ENCODE data around the gene FYN.
A peak's percentile ranks its signal among the peaks of the same experiment; 100 is the strongest.
"Not testable (repeated sequence)": the region's sequence is repeated elsewhere in the genome, so short reads cannot be mapped to it uniquely, and the experiment has no call there.

FYN gene

GRCh38 chr6:111873178-111874024 lies at the start of gene FYN:
TSS of gene FYN (minus strand) at chr6:111873452. CDS start at chr6:111720051, 153,401 bp downstream.
- DNase-seq (ENCODE audit: low read depth), result peak; percentile 99

DNA sequence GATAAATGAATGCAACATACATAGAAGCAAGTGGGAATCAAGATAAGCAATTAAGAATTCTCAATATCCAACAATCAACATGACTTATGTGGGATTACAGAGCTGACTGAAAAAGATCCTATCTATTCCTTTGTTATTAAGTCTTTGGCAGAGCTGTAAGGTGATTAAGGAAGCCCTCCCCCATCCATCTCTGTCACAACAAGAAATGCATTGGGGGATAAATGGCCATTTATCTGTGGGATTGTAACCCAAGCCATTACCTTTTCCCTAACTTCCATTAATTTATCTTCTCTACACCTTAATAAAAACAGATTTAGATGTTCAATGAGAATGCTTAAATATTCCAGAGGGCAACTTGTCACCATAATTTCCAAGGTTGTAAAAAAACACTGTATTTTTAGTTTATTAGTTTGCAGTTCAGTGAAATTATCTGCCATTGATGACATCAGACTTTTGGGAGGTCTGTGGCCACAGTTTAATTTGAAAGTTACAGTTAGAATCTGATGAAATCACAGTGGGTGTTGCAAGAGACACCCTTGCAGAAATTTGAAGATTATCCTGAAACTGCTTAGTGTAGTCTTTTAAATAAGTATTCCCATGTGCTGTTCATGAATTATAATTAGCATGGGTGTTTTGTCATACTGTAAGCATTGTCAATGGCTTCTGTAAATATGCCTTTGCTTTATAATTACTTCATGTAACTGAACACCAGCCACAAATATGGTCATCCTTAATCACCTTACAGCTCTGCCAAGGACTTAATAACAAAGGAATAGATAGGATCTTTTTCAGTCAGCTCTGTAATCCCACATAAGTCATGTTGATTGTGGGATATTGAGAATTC lies 49.4 kb upstream of the FYN start:
- DNase-seq (ENCODE audit: low read depth), result no peak

GRCh38 chr6:111921103-111921502 lies 47.9 kb upstream of the FYN start:
- no peak for DNase-seq (ENCODE audit: low read depth)

- DNase-seq (ENCODE audit: low read depth), result no peak
These were observed 47.3 kb upstream of the FYN start for GRCh38 chr6:111920578-111920977.

DNA sequence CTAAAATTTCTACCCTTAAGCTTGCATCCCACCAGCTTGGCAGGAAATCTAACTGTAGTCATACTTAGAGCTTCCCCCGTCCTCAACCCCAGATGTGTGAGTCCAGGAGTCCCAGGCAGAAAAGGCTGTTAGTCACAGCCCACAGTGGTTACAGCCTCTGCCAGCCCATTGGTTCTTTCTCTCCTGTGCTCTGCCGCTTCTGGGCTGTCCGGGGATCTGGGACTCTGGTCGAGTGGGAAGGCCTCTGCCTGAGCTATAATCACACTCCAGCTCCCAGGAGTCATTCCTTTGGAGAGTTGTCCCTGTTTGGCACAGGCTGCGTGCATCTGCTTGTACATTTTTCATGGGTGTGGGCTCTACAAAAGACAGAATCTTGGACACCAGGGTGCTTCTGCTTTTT lies 45.6 kb upstream of the FYN start:
- DNase-seq (ENCODE audit: low read depth), result no peak

DNA sequence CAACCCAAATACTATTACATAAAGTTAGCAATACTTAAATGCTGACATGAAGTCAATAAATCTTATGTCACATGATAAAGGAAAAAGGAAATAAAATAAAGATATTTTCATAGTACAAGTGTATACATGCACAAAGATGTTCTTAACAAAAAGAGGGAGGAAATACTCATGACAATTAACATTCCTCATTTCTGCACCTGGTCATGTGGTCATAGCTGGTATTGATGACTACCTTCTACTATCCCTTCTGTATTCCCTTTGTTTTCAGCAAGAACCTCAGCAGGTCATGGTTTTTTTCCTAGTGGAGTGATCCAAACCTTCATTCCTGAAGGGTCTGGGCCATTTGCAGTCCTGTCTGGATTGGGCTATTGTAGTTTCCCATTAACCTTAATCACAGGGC lies 43.5 kb upstream of the FYN start:
- no peak for DNase-seq (ENCODE audit: low read depth)

- no peak for DNase-seq (ENCODE audit: low read depth)
These were observed 41.4 kb upstream of the FYN start for GRCh38 chr6:111914617-111915016.

GRCh38 chr6:111912904-111913303 lies 39.7 kb upstream of the FYN start:
- DNase-seq (ENCODE audit: low read depth), result no peak

DNA sequence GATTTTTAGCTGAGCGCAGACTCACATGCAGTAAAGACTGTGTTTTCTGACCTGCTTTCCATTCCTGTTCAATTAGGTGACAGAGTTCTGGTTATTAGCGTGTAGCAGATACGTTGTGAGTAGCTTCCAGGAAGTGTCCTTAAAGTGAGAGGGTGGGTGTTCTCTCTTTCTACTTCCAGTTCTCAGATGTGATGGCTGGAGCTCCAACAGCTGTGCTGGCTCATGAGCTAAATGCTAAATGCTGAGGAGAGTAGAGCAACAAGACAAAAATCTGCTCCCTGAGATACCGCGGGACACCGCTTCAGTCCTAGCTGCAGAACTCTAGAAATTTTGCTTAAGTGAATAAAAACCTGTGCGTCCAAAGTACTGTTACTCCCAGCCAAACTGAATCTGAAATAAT lies 38.2 kb upstream of the FYN start:
- DNase-seq (ENCODE audit: low read depth), result no peak

GRCh38 chr6:111909238-111909637 lies 36.0 kb upstream of the FYN start:
- DNase-seq (ENCODE audit: low read depth), result no peak

GRCh38 chr6:111908365-111908764 lies 35.1 kb upstream of the FYN start:
- DNase-seq (ENCODE audit: low read depth), result not testable (repeated sequence)

- no peak for DNase-seq (ENCODE audit: low read depth)
These were observed 27.5 kb upstream of the FYN start for GRCh38 chr6:111900735-111901134.

- no peak for DNase-seq (ENCODE audit: low read depth)
These were observed 26.3 kb upstream of the FYN start for GRCh38 chr6:111899531-111899930.

GRCh38 chr6:111898452-111898851 lies 25.2 kb upstream of the FYN start:
- no peak for DNase-seq (ENCODE audit: low read depth)

GRCh38 chr6:111894951-111895350 lies 21.7 kb upstream of the FYN start:
- DNase-seq (ENCODE audit: low read depth), result no peak

DNA sequence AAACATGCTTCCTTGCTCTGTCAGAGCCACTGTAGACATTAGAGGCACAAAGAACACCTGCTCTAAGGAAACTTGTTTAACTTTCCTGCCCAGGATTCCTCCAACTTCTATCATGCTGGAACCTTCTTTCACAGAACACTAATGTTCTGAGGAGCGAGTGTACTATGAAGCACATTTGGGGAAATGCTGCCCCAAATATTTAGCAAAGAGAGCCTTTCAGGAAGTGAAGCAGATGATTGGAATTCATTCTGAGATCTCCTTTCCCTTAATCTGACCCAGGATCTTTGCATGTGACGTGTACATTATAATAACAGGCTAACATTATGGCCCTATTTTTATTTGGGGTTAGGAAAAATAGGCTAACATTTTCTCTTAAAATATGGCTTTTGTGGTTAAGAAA lies 21.0 kb upstream of the FYN start:
- no peak for DNase-seq (ENCODE audit: low read depth)

DNA sequence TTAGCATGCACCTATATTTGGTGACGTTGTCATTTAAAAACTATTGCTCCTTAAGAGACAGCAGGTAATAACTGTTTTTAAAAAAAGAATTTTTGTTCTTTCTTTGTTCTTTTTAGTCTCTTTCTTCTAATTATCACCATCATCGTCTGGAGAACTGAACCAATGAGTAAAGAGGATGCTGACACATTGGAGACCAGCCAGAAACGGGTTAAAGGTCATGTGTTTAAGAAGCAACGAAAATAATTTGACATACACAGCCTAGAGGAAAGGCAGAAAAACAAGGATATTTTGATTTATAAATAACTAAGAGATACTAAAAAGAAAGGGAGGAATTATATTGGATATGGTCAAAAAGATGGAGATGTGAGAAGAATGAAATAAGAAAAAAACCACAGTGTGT lies 19.2 kb upstream of the FYN start:
- DNase-seq (ENCODE audit: low read depth), result no peak

DNA sequence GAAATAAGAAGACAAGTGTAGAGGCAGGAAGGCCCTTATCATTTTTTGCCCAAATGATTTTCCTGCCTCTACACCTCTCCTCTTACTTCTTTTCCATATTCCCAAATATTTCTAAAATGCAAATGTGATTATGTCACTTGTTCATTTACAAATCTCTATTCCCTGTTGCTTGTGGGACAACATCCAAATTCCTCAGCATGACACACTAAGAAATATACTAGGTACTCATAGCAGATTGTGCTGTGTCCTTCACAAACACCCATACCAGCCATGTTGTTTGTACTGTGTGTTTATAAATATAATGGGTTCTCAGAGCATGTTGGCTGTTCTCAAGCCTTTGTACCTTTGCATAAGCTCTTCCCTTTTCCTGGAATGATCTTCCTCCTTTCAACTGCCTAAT lies 17.7 kb upstream of the FYN start:
- DNase-seq (ENCODE audit: low read depth), result no peak

- DNase-seq (ENCODE audit: low read depth), result no peak
These were observed 15.9 kb upstream of the FYN start for GRCh38 chr6:111888928-111889695.

GRCh38 chr6:111886793-111887192 lies 13.5 kb upstream of the FYN start:
- not testable (repeated sequence) for DNase-seq (ENCODE audit: low read depth)

DNA sequence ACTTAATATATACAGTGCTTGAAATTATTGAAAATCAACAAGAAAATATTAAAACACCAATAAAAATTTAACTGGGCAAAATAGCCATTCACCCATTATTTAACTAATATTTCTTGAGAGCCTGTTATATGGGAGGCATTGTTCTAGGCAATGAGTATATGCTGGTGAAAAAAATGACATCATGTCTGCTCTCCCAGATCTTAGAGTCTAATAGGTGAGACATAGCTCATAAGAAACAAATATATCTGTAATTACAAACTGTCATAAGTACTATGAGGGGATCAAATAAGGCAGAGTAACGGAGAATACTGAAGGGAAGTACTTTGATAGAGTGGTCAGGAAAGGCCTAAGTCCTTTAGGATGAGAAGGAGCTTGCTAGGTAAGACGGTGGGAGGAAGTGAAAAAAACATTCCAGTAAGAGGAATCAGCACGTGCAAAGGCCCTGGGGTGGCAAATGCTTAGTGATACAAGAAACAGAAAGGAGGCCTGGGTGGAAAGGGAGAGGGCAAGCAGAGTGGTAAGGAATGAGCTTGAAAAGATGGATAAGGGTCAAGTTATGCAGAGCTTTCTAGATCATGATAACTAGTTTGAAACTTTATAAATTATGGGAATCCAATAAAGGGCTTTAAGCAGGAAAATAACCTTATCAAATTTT lies 12.2 kb upstream of the FYN start:
- no peak for DNase-seq (ENCODE audit: low read depth)

DNA sequence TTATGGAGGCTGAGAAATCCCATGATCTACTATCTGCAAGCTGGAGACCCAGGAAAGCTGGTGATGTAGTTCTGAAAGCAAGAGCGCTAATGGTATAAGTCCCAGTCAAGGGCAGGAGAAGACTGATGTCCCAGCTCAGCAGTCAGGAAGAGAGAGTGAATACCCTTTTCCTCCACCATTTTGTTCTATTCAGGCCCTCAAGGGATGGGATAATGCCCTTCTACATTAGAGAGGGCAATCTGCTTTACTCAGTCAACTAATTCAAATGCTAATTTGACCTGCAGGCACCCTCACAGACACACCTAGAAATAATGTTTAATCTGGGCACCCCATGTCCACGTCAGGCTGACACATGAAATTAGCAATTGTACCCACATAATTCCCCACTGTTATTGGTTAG lies 10.8 kb upstream of the FYN start:
- DNase-seq (ENCODE audit: low read depth), result no peak

Measured in stimulated activated CD8-positive, alpha-beta memory T cell treated with anti-CD3 and anti-CD28 coated beads, Interleukin-12 subunit alpha, Interleukin-12 subunit beta, amount 100 ng/mL, for 4 hours (primary cell).